ENCODE data around the gene FHOD1. TPM values are rescaled to one million over a fixed set of nuclear protein-coding genes. Genes with fewer than 3 reads are reported as not detected.

The FHOD1 gene
- total and polyA plus RNA-seq, 2 of the 13 experiments (the other 11 are each of a cell fraction or from before 2014, with no cell fraction given) = 20.0 to 20.8 TPM

GRCh38 chr16:67226804-67227566, 20.3 kb downstream of the FHOD1 start, which contains the start of gene TMEM208 (continued):
- TF ChIP-seq ZNF10 (CRISPR knock-in tag; IDR thresholded peaks at IDR 0.05; ENCODE audit: borderline replicate concordance, low read depth) (no peak), ZNF501 (CRISPR knock-in tag; IDR thresholded peaks at IDR 0.05) (peak; percentile 99), CEBPB (IDR thresholded peaks at IDR 0.05; ENCODE audit: borderline replicate concordance, low read depth, low read length) (0 out of 2 replicates have a peak, but pooled peaks have one; percentile 0), NFYB (CRISPR knock-in tag; IDR thresholded peaks at IDR 0.05) (peak; percentile 41; the same call in 1 of the 2 replicates), SP4 (CRISPR knock-in tag; IDR thresholded peaks at IDR 0.05) (peak; percentile 100), ZNF280D (CRISPR knock-in tag; IDR thresholded peaks at IDR 0.05) (no peak; the same call in 1 of the 2 replicates), ZNF572 (CRISPR knock-in tag; IDR thresholded peaks at IDR 0.05) (peak; percentile 93), DBP (CRISPR knock-in tag; IDR thresholded peaks at IDR 0.05; ENCODE audit: not compliant biosample characterization) (no peak), AGO1 (IDR thresholded peaks at IDR 0.05; ENCODE audit: low read depth, low read length, poor library complexity, severe bottlenecking) (peak; percentile 73), HINFP (CRISPR knock-in tag; IDR thresholded peaks at IDR 0.05; ENCODE audit: low read depth) (peak; percentile 5; the same call in 1 of the 2 replicates), ELK4 (CRISPR knock-in tag; IDR thresholded peaks at IDR 0.05; ENCODE audit: borderline replicate concordance) (peak; percentile 85; the same call in 1 of the 2 replicates), GATAD1 (CRISPR knock-in tag; IDR thresholded peaks at IDR 0.05) (peak; percentile 100), RBFOX2 (IDR thresholded peaks at IDR 0.05; ENCODE audit: low read depth, low read length) (peak; percentile 84), ZNF784 (CRISPR knock-in tag; IDR thresholded peaks at IDR 0.05; ENCODE audit: borderline replicate concordance) (no peak; the same call in 1 of the 2 replicates), ZNF687 (CRISPR knock-in tag; IDR thresholded peaks at IDR 0.05) (peak; percentile 91), ZFY (CRISPR knock-in tag; IDR thresholded peaks at IDR 0.05) (peak; percentile 94)
